A549 treated with AZD9567 at 1 μM for 4 hours (cell line): ENCODE measurements around the gene ZSCAN10. TPM values are rescaled to one million over a fixed set of nuclear protein-coding genes. Genes with fewer than 3 reads are reported as not detected.

Source experiments
- total RNA-seq: library from RNA; stranded (reverse); fragments of 200-300 nt; extraction: Qiagen RNA extraction; gene quantifications from 5 replicates; pipeline ENCODE4 v1.2.3, GENCODE V29; 2022; ENCODE audit not compliant: insufficient read depth

The ZSCAN10 gene
- 0.03 TPM in 1 of 5 replicates, not detected in the others for total RNA-seq

GRCh38 chr16:3098459-3099394, at the start of gene ZSCAN10:
TSS of gene ZSCAN10 (minus strand) at chr16:3099294. CDS start at chr16:3092937, 6,357 bp downstream.

GRCh38 chr16:3134338-3135125, 35.4 kb upstream of the ZSCAN10 start, which contains the start of gene ZNF213:
TSS of gene ZNF213 (plus strand) at chr16:3135029. CDS start at chr16:3137281, 2,252 bp downstream.

GRCh38 chr16:3112058-3112880, 13.2 kb upstream of the ZSCAN10 start, which contains the start of gene ZNF205:
TSS of gene ZNF205 (plus strand) at chr16:3112586. CDS start at chr16:3113431, 845 bp downstream.

GRCh38 chr16:3065069-3065741, 33.9 kb downstream of the ZSCAN10 start, which contains the start of gene IL32:
TSS of gene IL32 (plus strand) at chr16:3065640. CDS start at chr16:3065812, 172 bp downstream.

GRCh38 chr16:3045758-3046640, 53.1 kb downstream of the ZSCAN10 start, which contains the start of gene MMP25:
TSS of gene MMP25 (plus strand) at chr16:3046561. CDS start at chr16:3046918, 357 bp downstream.

Other genes starting within 250 kb of the ZSCAN10 start
- 0.67 to 1.9 TPM (median 1.1 TPM) in 5 replicates for gene PRSS22, start 241.1 kb downstream of the ZSCAN10 start, total RNA-seq
- 48.1 to 54.9 TPM (median 50.4 TPM) in 5 replicates for gene FLYWCH2, start 216.1 kb downstream of the ZSCAN10 start, total RNA-seq
- 23.6 to 29.2 TPM (median 26.3 TPM) in 5 replicates for gene FLYWCH1, start 187.4 kb downstream of the ZSCAN10 start, total RNA-seq
- 2.0 to 2.5 TPM (median 2.1 TPM) in 4 of 5 replicates, not detected in the other for gene KREMEN2, start 135.0 kb downstream of the ZSCAN10 start, total RNA-seq
- gene PAQR4, start 129.9 kb downstream of the ZSCAN10 start, total RNA-seq, result 46.7 to 50.9 TPM (median 49.9 TPM) in 5 replicates
- 68.3 to 98.4 TPM (median 93.8 TPM) in 5 replicates for gene PKMYT1, start 118.8 kb downstream of the ZSCAN10 start, total RNA-seq
- 0.37 to 0.71 TPM (median 0.42 TPM) in 4 of 5 replicates, not detected in the other for gene CLDN9, start 86.4 kb downstream of the ZSCAN10 start, total RNA-seq
- gene CLDN6, start 81.1 kb downstream of the ZSCAN10 start, total RNA-seq, result 0.18 to 1.2 TPM (median 0.28 TPM) in 5 replicates
- gene TNFRSF12A, start 78.9 kb downstream of the ZSCAN10 start, total RNA-seq, result 438 to 673 TPM (median 603 TPM) in 5 replicates
- 226 to 241 TPM (median 237 TPM) in 5 replicates for gene HCFC1R1, start 75.4 kb downstream of the ZSCAN10 start, total RNA-seq
- gene THOC6, start 75.3 kb downstream of the ZSCAN10 start, total RNA-seq, result 26.4 to 38.3 TPM (median 35.7 TPM) in 5 replicates
- gene BICDL2, start 62.4 kb downstream of the ZSCAN10 start, total RNA-seq, result not detected in 5 replicates
- 0.86 to 1.1 TPM (median 0.96 TPM) in 4 of 5 replicates, not detected in the other for gene MMP25, start 52.7 kb downstream of the ZSCAN10 start, total RNA-seq
- 13.0 to 37.1 TPM (median 22.9 TPM) in 5 replicates for gene IL32, start 33.7 kb downstream of the ZSCAN10 start, total RNA-seq
- 12.9 to 15.4 TPM (median 14.2 TPM) in 5 replicates for gene ZNF205, start 13.3 kb upstream of the ZSCAN10 start, total RNA-seq
- 12.4 to 13.5 TPM (median 12.8 TPM) in 5 replicates for gene ZNF213, start 35.7 kb upstream of the ZSCAN10 start, total RNA-seq
- gene OR1F1, start 88.9 kb upstream of the ZSCAN10 start, total RNA-seq, result 0.13 to 0.31 TPM (median 0.26 TPM) in 4 of 5 replicates, not detected in the other
- gene ZNF200, start 135.9 kb upstream of the ZSCAN10 start, total RNA-seq, result 7.8 to 9.3 TPM (median 8.4 TPM) in 5 replicates
- not detected in 5 replicates for gene MEFV, start 157.3 kb upstream of the ZSCAN10 start, total RNA-seq
- gene ZNF263, start 184.2 kb upstream of the ZSCAN10 start, total RNA-seq, result 33.5 to 39.6 TPM (median 36.7 TPM) in 5 replicates
- gene TIGD7, start 206.1 kb upstream of the ZSCAN10 start, total RNA-seq, result 0.87 to 2.1 TPM (median 1.2 TPM) in 5 replicates
- 10.6 to 20.8 TPM (median 11.2 TPM) in 5 replicates for gene ZNF75A, start 206.2 kb upstream of the ZSCAN10 start, total RNA-seq